ENCODE data around the gene RNF150.

RNF150 gene

DNA sequence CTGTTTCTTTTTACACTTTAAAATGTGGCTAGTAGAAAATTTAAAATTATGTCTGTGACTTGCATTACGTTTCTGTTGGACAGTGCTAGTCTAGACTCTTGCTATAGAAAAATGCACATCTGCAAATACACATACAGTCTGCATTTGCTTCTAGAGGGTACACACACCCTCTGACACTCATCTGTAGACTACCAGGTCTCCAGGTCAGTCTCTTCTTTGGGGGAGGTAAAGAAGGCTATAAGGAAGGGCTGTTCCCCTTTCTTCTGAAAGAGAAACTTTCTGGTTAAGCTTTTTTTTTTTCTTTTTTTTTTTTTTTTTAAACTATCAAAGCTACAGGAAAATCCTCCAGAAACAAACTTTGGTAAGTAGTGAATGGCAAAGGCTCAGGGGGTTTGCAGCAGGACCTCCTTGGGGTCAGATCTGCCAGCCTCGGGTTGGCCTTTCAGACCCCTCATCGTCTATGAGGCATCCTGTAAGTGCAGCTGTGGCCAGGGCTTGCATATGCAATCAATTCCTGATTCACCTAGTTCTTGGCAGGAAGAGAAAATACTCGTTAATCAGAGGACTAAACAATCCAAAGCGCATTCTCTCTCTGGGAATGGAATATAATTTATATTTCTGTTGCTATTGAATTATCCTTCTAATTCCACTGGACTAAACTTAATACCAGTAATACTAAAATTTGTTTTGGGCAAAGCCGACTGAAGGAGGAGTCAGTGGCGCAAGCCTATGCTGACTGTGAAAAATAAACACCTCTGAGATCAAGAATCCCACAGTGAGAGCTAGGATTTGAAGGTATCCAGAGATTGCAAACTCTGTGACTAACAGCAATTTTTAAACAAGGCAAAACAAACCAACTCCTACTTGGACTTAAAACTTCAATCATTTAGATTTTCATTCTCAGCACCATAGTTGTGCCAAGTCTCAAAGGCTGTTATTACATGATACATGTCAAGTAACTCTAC, 267.7 kb downstream of the RNF150 start:
- no peaks in the 10 kb centered on the region; the same call in 1 of the 2 replicates for H3K27me3 ChIP-seq (ENCODE audit: insufficient read depth, low read length)
- H3K9ac ChIP-seq (ENCODE audit: low read depth, low read length) = no peak overlapping the region
- no peak overlapping the region for H3K27ac ChIP-seq (ENCODE audit: low read length)
- no peaks in the 10 kb centered on the region for H3K4me1 ChIP-seq (ENCODE audit: insufficient read depth, low read length)
- no peak overlapping the region for H3K4me3 ChIP-seq (ENCODE audit: low read length)
- H3K9me3 ChIP-seq (ENCODE audit: insufficient read depth, low read depth, low read length) = no peaks in the 10 kb centered on the region
- H3K36me3 ChIP-seq (ENCODE audit: insufficient read depth, low read depth, low read length) = no peaks in the 10 kb centered on the region

DNA sequence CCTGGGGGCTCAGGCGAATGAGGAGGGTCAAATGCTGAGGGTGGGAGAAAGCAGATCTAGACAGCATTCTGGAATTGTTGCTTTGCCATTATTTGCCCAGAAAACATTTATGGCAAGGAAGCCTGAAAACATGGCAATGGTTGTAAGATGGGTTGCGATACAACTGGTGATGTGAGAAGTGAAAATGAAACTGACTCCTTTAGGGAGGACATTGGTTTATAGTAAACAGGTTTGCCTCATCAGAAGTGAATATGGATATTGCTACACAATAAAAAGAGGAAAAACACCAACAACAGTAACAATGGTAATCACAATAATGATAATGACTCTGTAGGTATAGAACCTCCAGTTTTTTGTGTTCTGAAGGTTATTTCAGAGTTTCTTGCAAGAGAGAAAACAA, 270.1 kb downstream of the RNF150 start:
- Histone ChIP-seq H3K27me3 (ENCODE audit: insufficient read depth, low read length) (no peaks in the 10 kb centered on the region; the same call in 1 of the 2 replicates), H3K27ac (ENCODE audit: low read length) (no peak overlapping the region), H3K9ac (ENCODE audit: low read depth, low read length) (no peak overlapping the region), H3K4me3 (ENCODE audit: low read length) (no peak overlapping the region), H3K4me1 (ENCODE audit: insufficient read depth, low read length) (no peaks in the 10 kb centered on the region), H3K9me3 (ENCODE audit: insufficient read depth, low read depth, low read length) (no peaks in the 10 kb centered on the region), H3K36me3 (ENCODE audit: insufficient read depth, low read depth, low read length) (no peaks in the 10 kb centered on the region)

DNA sequence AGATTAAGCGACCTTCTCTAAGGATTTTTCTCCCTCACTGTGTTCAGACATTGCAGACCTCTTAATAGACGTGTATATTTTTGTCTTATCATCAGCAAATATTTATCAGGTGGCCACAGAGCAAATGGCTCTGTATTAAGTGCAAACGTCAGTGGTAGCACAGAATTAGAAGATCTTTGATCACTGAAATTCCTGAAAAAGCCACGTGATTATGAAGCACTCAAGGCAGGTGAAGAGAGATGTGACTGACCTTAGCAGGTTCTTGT, 271.2 kb downstream of the RNF150 start:
- no peak overlapping the region for H3K9ac ChIP-seq (ENCODE audit: low read depth, low read length)
- no peak overlapping the region for H3K4me3 ChIP-seq (ENCODE audit: low read length)
- no peaks in the 10 kb centered on the region for H3K9me3 ChIP-seq (ENCODE audit: insufficient read depth, low read depth, low read length)
- no peaks in the 10 kb centered on the region for H3K4me1 ChIP-seq (ENCODE audit: insufficient read depth, low read length)
- no peaks in the 10 kb centered on the region for H3K36me3 ChIP-seq (ENCODE audit: insufficient read depth, low read depth, low read length)
- H3K27me3 ChIP-seq (ENCODE audit: insufficient read depth, low read length) = no peaks in the 10 kb centered on the region; the same call in 1 of the 2 replicates
- no peak overlapping the region for H3K27ac ChIP-seq (ENCODE audit: low read length)

DNA sequence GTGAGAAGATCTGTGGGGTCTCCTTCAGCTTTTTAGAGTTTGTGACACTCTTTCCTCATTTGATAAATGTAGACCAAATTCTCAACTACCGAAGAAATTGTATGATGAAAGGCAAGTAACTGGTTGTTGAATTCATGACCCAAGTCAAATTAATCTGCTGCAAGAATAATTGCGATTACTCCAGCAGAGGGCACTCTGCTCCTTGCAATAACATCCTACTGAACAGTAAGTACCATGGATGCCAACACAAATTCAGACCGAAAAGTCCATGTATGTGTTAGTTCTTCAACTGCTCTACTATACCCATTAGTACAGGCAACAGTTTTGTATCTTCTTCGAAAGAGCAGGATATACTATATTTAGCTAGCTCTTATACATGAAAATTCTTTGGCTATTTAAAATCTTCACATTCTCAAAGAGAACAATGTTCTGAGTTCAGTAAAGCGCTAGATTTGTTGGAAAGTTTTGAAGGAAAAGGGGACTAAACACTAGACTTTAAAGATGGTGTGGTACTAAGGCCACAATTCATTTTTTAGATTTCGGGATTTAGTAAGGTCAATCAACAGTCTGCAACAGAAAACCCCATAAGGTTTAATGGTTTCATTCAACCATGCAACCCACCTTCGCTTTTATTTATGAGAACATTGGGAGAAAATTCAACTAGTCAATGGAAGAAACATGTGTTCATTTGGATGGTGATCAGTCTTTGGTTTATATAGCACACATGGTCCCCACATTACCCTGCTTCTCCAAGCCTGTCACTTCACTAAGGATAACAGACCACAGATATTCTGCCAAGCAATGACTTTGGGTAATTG, 271.7 kb downstream of the RNF150 start:
- Histone ChIP-seq H3K36me3 (ENCODE audit: insufficient read depth, low read depth, low read length) (no peaks in the 10 kb centered on the region), H3K4me1 (ENCODE audit: insufficient read depth, low read length) (0 out of 2 replicates have a peak, but pooled peaks cover 1% of the 10 kb centered on the region), H3K4me3 (ENCODE audit: low read length) (no peak overlapping the region), H3K9ac (ENCODE audit: low read depth, low read length) (no peak overlapping the region), H3K27me3 (ENCODE audit: insufficient read depth, low read length) (no peaks in the 10 kb centered on the region; the same call in 1 of the 2 replicates), H3K27ac (ENCODE audit: low read length) (no peak overlapping the region), H3K9me3 (ENCODE audit: insufficient read depth, low read depth, low read length) (no peaks in the 10 kb centered on the region)

DNA sequence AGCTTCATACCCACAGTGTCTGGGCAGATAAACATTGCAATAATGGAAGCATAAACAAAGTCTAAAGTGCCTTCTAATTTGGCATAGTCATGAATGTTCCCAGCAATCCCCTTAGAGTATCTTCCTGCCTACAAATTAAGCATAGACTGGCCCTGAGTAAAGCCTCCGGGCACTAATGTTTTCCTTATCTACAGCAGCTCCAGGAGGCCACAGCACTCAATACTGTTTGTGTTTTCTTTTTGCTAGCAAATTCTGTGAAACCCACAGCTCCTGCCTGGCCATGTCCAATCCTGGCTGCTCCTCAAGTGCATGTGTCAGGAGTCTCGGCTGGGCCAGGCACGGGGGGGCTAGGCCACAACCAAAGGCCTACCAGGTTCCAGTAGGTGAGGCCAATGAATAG, 274.4 kb downstream of the RNF150 start:
- Histone ChIP-seq H3K4me1 (ENCODE audit: insufficient read depth, low read length) (peaks cover 6% of the 10 kb centered on the region; the same call in 1 of the 2 replicates), H3K36me3 (ENCODE audit: insufficient read depth, low read depth, low read length) (no peaks in the 10 kb centered on the region), H3K9me3 (ENCODE audit: insufficient read depth, low read depth, low read length) (no peaks in the 10 kb centered on the region), H3K27me3 (ENCODE audit: insufficient read depth, low read length) (no peaks in the 10 kb centered on the region), H3K27ac (ENCODE audit: low read length) (no peak overlapping the region), H3K4me3 (ENCODE audit: low read length) (no peak overlapping the region), H3K9ac (ENCODE audit: low read depth, low read length) (no peak overlapping the region)

DNA sequence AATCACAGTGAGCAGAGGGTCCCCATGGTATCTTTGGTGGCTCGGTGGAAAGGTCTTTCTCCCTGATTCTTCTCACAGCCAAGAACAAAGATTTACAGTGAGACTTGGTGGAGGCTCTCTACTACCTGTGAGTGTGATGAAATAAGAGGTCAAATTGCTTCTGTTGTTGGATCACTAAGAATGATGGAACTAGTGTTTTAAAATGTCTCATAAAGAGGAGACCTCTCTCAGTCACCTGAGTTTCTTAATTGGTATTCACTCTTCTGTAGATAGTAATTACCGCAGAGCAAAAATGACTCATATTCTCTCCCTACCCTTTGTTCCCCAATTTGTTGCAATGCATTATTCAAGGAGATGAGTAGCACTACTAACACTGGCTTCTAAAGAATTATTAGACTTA, 276.2 kb downstream of the RNF150 start:
- Histone ChIP-seq H3K4me1 (ENCODE audit: insufficient read depth, low read length) (peaks cover 6% of the 10 kb centered on the region; the same call in 1 of the 2 replicates), H3K9me3 (ENCODE audit: insufficient read depth, low read depth, low read length) (no peaks in the 10 kb centered on the region), H3K9ac (ENCODE audit: low read depth, low read length) (no peak overlapping the region), H3K27ac (ENCODE audit: low read length) (no peak overlapping the region), H3K36me3 (ENCODE audit: insufficient read depth, low read depth, low read length) (no peaks in the 10 kb centered on the region), H3K4me3 (ENCODE audit: low read length) (no peak overlapping the region), H3K27me3 (ENCODE audit: insufficient read depth, low read length) (no peaks in the 10 kb centered on the region)

DNA sequence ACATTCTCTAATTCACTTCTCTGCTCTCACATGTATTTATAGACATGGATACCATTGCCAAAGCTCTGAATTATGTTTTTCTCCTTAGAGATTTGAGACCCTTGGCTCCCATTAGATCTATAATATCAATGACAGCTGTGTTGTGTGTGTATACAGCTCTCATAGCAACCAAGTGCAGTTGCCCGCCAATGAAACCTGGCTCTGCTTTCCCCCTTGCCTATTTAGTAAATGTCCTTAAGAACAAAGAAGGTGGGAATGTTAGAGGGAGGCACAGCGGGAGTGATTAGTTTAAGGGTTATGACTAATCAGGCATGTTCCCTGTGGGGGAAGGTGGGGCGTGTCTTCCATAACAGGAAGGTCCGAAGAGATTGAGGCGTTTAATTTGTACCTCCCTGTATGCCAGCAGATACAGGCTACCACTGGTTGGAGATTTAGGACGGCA, 276.6 kb downstream of the RNF150 start:
- Histone ChIP-seq H3K9ac (ENCODE audit: low read depth, low read length) (no peak overlapping the region), H3K36me3 (ENCODE audit: insufficient read depth, low read depth, low read length) (no peaks in the 10 kb centered on the region), H3K4me3 (ENCODE audit: low read length) (no peak overlapping the region), H3K27me3 (ENCODE audit: insufficient read depth, low read length) (no peaks in the 10 kb centered on the region), H3K4me1 (ENCODE audit: insufficient read depth, low read length) (peaks cover 6% of the 10 kb centered on the region; the same call in 1 of the 2 replicates), H3K9me3 (ENCODE audit: insufficient read depth, low read depth, low read length) (no peaks in the 10 kb centered on the region), H3K27ac (ENCODE audit: low read length) (no peak overlapping the region)

DNA sequence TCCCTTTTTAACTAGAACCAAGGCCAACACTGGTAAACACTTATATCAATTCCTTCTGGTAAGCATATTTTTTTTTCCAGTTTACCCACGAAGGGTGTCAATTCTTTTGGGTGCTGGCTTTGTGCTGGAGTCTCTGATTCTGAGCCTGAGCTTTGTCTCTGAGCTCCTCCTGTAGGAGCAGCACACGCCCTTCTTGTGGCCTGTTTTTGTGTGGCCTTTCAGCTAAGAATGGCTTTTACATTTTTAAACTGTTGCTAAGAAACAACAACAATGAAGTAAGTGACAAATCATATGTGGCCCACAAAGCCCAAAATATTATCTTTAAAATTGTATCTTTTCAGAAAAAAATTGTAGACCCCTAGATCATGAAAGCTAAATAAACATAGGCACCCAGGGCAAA, 279.1 kb downstream of the RNF150 start:
- Histone ChIP-seq H3K36me3 (ENCODE audit: insufficient read depth, low read depth, low read length) (no peaks in the 10 kb centered on the region), H3K27me3 (ENCODE audit: insufficient read depth, low read length) (no peaks in the 10 kb centered on the region), H3K27ac (ENCODE audit: low read length) (no peak overlapping the region), H3K4me1 (ENCODE audit: insufficient read depth, low read length) (peaks cover 6% of the 10 kb centered on the region; the same call in 1 of the 2 replicates), H3K4me3 (ENCODE audit: low read length) (no peak overlapping the region), H3K9ac (ENCODE audit: low read depth, low read length) (no peak overlapping the region), H3K9me3 (ENCODE audit: insufficient read depth, low read depth, low read length) (no peaks in the 10 kb centered on the region)

DNA sequence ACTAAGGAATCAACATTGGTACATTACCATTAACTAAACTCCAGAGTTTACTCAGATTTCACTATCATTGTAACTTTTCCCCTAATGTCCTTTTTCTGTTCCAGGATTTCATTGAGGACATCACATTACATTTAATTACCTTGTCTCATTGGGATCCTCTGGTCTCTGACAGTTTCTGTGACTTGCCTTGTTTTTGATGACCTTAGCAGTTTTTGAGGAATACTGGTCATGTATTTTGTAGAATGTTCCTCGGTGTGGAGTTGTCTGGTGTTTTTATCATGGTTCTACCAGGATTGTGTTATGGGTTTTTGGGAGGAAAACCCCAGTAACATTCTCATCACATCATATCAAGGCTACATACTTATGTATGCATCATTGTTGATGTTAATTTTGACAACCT, 281.5 kb downstream of the RNF150 start:
- H3K9me3 ChIP-seq (ENCODE audit: insufficient read depth, low read depth, low read length) = no peaks in the 10 kb centered on the region
- H3K4me3 ChIP-seq (ENCODE audit: low read length) = no peak overlapping the region
- H3K9ac ChIP-seq (ENCODE audit: low read depth, low read length) = no peak overlapping the region
- H3K27ac ChIP-seq (ENCODE audit: low read length) = no peak overlapping the region
- no peaks in the 10 kb centered on the region for H3K36me3 ChIP-seq (ENCODE audit: insufficient read depth, low read depth, low read length)
- H3K4me1 ChIP-seq (ENCODE audit: insufficient read depth, low read length) = peaks cover 6% of the 10 kb centered on the region; the same call in 1 of the 2 replicates
- H3K27me3 ChIP-seq (ENCODE audit: insufficient read depth, low read length) = no peaks in the 10 kb centered on the region

DNA sequence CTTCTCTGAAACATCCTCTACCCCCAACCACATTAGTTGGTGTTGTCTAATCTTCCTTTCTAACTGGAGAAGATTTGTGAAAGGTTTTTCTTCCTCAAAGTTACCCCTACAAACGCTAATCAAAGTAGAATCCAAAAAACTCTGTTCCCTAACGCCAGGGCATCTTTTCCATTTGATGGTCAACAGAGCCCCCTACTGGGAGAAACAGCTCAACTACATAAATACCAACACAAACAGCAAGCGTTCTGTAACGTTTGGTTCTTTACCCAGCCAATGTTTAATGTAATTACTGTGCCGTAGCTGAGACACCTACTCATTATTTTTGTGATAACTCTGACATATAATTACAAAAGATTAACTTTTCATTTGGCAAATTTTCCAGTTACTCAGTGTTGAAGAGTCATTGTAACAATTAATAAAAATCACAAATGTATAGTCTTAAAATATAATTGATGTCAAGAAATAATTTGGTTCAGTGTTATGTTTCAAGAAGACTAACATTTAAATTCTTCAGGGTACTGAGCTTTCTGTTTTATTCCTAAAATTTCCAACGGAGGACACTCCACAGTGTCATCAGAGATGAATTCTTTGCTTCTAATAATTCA, 282.1 kb downstream of the RNF150 start:
- no peak overlapping the region for H3K9ac ChIP-seq (ENCODE audit: low read depth, low read length)
- no peaks in the 10 kb centered on the region for H3K36me3 ChIP-seq (ENCODE audit: insufficient read depth, low read depth, low read length)
- peaks cover under 1% of the 10 kb centered on the region; the same call in 1 of the 2 replicates for H3K4me1 ChIP-seq (ENCODE audit: insufficient read depth, low read length)
- H3K9me3 ChIP-seq (ENCODE audit: insufficient read depth, low read depth, low read length) = no peaks in the 10 kb centered on the region
- no peaks in the 10 kb centered on the region for H3K27me3 ChIP-seq (ENCODE audit: insufficient read depth, low read length)
- H3K27ac ChIP-seq (ENCODE audit: low read length) = no peak overlapping the region
- H3K4me3 ChIP-seq (ENCODE audit: low read length) = no peak overlapping the region

DNA sequence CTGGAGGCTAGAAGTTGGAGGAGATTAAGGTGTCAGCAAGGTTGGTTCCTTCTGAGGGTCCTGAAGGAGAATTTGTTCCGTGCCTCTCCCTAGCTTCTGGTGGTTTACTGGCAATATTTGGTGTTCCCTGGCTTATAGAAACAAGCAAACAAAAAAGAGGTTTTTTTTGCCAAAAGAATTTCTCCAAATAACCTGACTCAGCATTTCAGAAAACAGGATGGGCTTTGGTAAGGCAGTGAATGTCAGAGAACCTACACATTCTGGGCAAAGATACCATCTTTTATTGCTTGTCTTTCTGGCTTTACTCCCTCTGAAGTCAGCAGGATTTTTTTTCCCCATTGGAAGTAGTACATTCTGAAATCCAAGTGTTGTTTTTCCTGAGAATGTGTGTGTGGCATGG, 283.7 kb downstream of the RNF150 start:
- no peaks in the 10 kb centered on the region for H3K36me3 ChIP-seq (ENCODE audit: insufficient read depth, low read depth, low read length)
- no peaks in the 10 kb centered on the region for H3K9me3 ChIP-seq (ENCODE audit: insufficient read depth, low read depth, low read length)
- no peaks in the 10 kb centered on the region for H3K4me1 ChIP-seq (ENCODE audit: insufficient read depth, low read length)
- H3K9ac ChIP-seq (ENCODE audit: low read depth, low read length) = no peak overlapping the region
- no peak overlapping the region for H3K4me3 ChIP-seq (ENCODE audit: low read length)
- no peak overlapping the region for H3K27ac ChIP-seq (ENCODE audit: low read length)
- H3K27me3 ChIP-seq (ENCODE audit: insufficient read depth, low read length) = no peaks in the 10 kb centered on the region

Measured in iPS-20b (cell line).